ENCODE data around the gene ENPP4. TPM values are rescaled to one million over a fixed set of nuclear protein-coding genes. Genes with fewer than 3 reads are reported as not detected.

The ENPP4 gene
- total RNA-seq, 2 donors from 2014 or later: 16.9 to 17.5 TPM

GRCh38 chr6:46189726-46190125, 59.9 kb downstream of the ENPP4 start:
- no peaks in the 10 kb centered on the region for H3K36me3 ChIP-seq
- 95% methylated on average over 4 of the region's 4 CpGs for WGBS
- TF ChIP-seq POLR2AphosphoS5 (IDR thresholded peaks at IDR 0.05) (no peak), POLR2A (IDR thresholded peaks at IDR 0.05) (no peak), CTCF (IDR thresholded peaks at IDR 0.05) (no peak)
- intact Hi-C loops (cut with DNase I): no loop called here
- H3K4me3 ChIP-seq: no peak overlapping the region
- peaks cover 7% of the 10 kb centered on the region for H3K4me1 ChIP-seq (replicated peaks)
- no peak for DNase-seq (ENCODE audit: low spot score)
- H3K27me3 ChIP-seq (replicated peaks; ENCODE audit: insufficient read depth): no peaks in the 10 kb centered on the region
- no peaks in the 10 kb centered on the region for H3K9me3 ChIP-seq
- no peak overlapping the region for H3K27ac ChIP-seq

DNA sequence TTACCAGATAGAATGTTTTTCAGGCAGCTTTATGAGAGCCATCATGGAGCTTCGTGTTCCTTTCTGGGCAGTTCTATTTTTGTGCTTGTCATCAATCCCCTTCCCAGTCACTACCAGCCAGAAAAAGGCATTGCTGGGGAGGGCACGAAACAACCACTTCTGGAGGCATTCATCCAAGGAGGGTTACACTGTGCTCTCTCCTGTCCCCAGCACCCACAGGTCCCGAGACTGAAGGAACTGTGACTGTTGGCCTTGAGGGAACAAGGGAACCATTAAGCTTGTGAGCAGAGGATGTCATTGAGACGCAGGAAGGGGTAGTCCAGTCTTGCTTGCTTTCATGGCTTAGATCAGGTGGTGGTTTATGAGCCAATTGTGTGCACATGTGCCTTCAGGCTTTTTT, 61.1 kb downstream of the ENPP4 start:
- H3K4me3 ChIP-seq: no peak overlapping the region

GRCh38 chr6:46191961-46192360, 62.2 kb downstream of the ENPP4 start:
- Histone ChIP-seq H3K9me3 (no peaks in the 10 kb centered on the region), H3K4me1 (replicated peaks) (peaks cover 3% of the 10 kb centered on the region), H3K27ac (no peak overlapping the region), H3K36me3 (no peaks in the 10 kb centered on the region), H3K27me3 (replicated peaks; ENCODE audit: insufficient read depth) (no peaks in the 10 kb centered on the region), H3K4me3 (no peak overlapping the region)
- intact Hi-C loops (cut with DNase I): no loop called here
- no peak for TF ChIP-seq POLR2A (IDR thresholded peaks at IDR 0.05)
- TF ChIP-seq CTCF (IDR thresholded peaks at IDR 0.05): no peak
- no peak for TF ChIP-seq POLR2AphosphoS5 (IDR thresholded peaks at IDR 0.05)
- no peak for DNase-seq (ENCODE audit: low spot score)
- 26% methylated on average over 1 of the region's 1 CpG for WGBS

More for the DNA sequence above, 61.1 kb downstream of the ENPP4 start:
- no peaks in the 10 kb centered on the region for H3K36me3 ChIP-seq
- H3K9me3 ChIP-seq: no peaks in the 10 kb centered on the region
- no peak overlapping the region for H3K27ac ChIP-seq
- TF ChIP-seq POLR2AphosphoS5 (IDR thresholded peaks at IDR 0.05) (no peak), CTCF (IDR thresholded peaks at IDR 0.05) (no peak), POLR2A (IDR thresholded peaks at IDR 0.05) (no peak)
- intact Hi-C loops (cut with DNase I): no loop called here
- 80% methylated on average over 4 of the region's 4 CpGs for WGBS
- H3K27me3 ChIP-seq (replicated peaks; ENCODE audit: insufficient read depth): no peaks in the 10 kb centered on the region
- DNase-seq (ENCODE audit: low spot score): no peak
- H3K4me1 ChIP-seq (replicated peaks): peaks cover 7% of the 10 kb centered on the region

Other genes with a start within 250 kb of the ENPP4 start
- gene CLIC5, start 114.1 kb upstream of the ENPP4 start, total RNA-seq: 1 to 10 TPM; 3.2 to 4.5 TPM
- 10 to 100 TPM; 45.7 to 90.1 TPM for gene ENPP5, start 41.0 kb downstream of the ENPP4 start, total RNA-seq

All from prostate gland (tissue), 2 donors.